SK-N-SH (cell line): Measurements from ENCODE around the gene CHST15.

Source experiments
- CTCF ChIP-seq: fragments of 200-600 bp; sonication (generic); IDR thresholded peaks from 2 replicates; pipeline ENCODE4 v1.6.1; 2017; ENCODE audit warnings: antibody characterized with exemption, mild to moderate bottlenecking, moderate library complexity
- EP300 ChIP-seq, 2 experiments: IDR thresholded peaks; 2 replicates each; pipeline versions ENCODE4 v1.4.0 to v1.6.1; 2012; ENCODE audit warnings: borderline replicate concordance in 1 of 2, low read depth in 1 of 2, low read length in 1 of 2
- FOXJ3 ChIP-seq: sonication (generic); formaldehyde crosslinking; IDR thresholded peaks from 2 replicates; pipeline ENCODE4 v1.5.1; 2020; ENCODE audit warnings: mild to moderate bottlenecking, missing genetic modification reagents
- FOXM1 ChIP-seq: IDR thresholded peaks from 2 replicates; pipeline ENCODE4 v1.4.0; 2012; ENCODE audit warnings: low read depth, mild to moderate bottlenecking
- GABPA ChIP-seq: IDR thresholded peaks from 2 replicates; pipeline ENCODE4 v1.4.0; 2012; ENCODE audit warnings: low read depth, mild to moderate bottlenecking
- MAX ChIP-seq: IDR thresholded peaks from 2 replicates; pipeline ENCODE4 v1.4.0; 2012; ENCODE audit warnings: low read depth
- NFIC ChIP-seq: IDR thresholded peaks from 2 replicates; pipeline ENCODE4 v1.4.0; 2012; ENCODE audit warnings: borderline replicate concordance
- POLR2AphosphoS5 ChIP-seq: IDR thresholded peaks from 2 replicates; pipeline ENCODE4 v1.6.1; 2012; ENCODE audit warnings: low read depth, low read length
- RAD21 ChIP-seq: IDR thresholded peaks from 2 replicates; pipeline ENCODE4 v1.6.1; 2012; ENCODE audit warnings: mild to moderate bottlenecking, low read length
- RCOR1 ChIP-seq: fragments of 150-350 bp; IDR thresholded peaks from 2 replicates; pipeline ENCODE4 v1.6.1; 2017; ENCODE audit warnings: antibody characterized with exemption, low read length
- REST ChIP-seq: IDR thresholded peaks from 2 replicates; pipeline ENCODE4 v1.6.1; 2012; ENCODE audit warnings: mild to moderate bottlenecking, low read depth, low read length, moderate library complexity
- SMC3 ChIP-seq: IDR thresholded peaks from 2 replicates; pipeline ENCODE4 v1.6.1; 2012; ENCODE audit warnings: low read depth, low read length, improper control_type of control experiment

- TF ChIP-seq CTCF, result no peak
- no peak for TF ChIP-seq POLR2AphosphoS5
- no peak for TF ChIP-seq SMC3
- TF ChIP-seq EP300 (IDR thresholded peaks at IDR 0.05; ENCODE audit: borderline replicate concordance in 1 of 2, low read depth in 1 of 2, low read length in 1 of 2), result no peak
- no peak for TF ChIP-seq FOXJ3 (CRISPR knock-in tag)
- no peak for TF ChIP-seq NFIC
- TF ChIP-seq GABPA, result no peak
- no peak for TF ChIP-seq MAX
- no peak for TF ChIP-seq RAD21
- no peak for TF ChIP-seq REST
- TF ChIP-seq FOXM1, result no peak
- TF ChIP-seq RCOR1, result no peak
Observed at GRCh38 chr10:124142006-124142739, 48.8 kb upstream of the CHST15 start.
